Endometrial microvascular endothelial cells (primary cell): Measurements from ENCODE around the gene KIF3C. TPM values are rescaled to one million over a fixed set of nuclear protein-coding genes. Genes with fewer than 3 reads are reported as not detected.
"Not testable (repeated sequence)": the region's sequence is repeated elsewhere in the genome, so short reads cannot be mapped to it uniquely, and the experiment has no call there.

ENCODE experiments used
- in situ Hi-C: cut with HindIII; loops from 2 replicates; pipeline ENCODE4 v1.10.0; 2017; ENCODE audit warnings: low sequenced_read_pairs, low pct_unique_long_range_greater_than_20kb; ENCODE audit errors: inconsistent ontology term
- total RNA-seq: library from RNA; depleted of rRNA; stranded (reverse); fragments of >200 nt; gene quantifications from one replicate; pipeline ENCODE4 v1.2.3, GENCODE V29; 2015; ENCODE audit errors: inconsistent ontology term

KIF3C gene
- total RNA-seq, 1 donor from 2014 or later, result 12.1 TPM

DNA sequence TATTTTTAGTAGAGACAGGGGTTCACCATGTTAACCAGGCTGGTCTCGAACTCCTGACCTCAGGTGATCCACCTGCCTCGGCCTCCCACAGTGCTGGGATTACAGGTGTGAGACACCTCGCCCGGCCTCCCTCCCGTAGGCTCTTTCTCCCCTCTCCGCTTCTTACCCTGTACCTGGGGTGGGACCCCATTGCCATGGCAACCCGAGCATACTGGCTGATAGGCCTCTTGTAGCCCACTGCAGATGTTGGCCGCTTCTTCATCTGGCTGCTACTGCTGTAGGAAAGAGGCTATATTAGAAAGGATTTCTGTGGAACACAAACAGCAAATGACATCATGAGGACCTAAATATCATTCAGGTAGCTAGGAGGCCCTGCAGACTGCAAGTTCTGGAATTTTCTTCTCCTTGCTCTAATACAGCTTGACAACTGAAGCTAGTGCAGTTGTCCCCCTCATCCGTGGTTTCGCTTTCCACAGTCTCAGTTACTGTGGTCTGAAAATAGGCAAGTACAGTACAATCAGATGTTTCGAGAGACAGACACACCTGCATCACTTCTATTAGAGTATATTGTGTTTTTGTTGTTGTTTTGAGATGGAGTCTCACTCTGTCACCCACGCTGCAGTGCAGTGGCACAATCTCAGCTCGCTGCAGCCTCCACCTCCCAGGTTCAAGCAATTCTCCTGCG, 52.4 kb downstream of the KIF3C start:
- in situ Hi-C loops, result no loop called here

GRCh38 chr2:25928668-25929067, 53.6 kb downstream of the KIF3C start:
- in situ Hi-C loops, result no loop called here

DNA sequence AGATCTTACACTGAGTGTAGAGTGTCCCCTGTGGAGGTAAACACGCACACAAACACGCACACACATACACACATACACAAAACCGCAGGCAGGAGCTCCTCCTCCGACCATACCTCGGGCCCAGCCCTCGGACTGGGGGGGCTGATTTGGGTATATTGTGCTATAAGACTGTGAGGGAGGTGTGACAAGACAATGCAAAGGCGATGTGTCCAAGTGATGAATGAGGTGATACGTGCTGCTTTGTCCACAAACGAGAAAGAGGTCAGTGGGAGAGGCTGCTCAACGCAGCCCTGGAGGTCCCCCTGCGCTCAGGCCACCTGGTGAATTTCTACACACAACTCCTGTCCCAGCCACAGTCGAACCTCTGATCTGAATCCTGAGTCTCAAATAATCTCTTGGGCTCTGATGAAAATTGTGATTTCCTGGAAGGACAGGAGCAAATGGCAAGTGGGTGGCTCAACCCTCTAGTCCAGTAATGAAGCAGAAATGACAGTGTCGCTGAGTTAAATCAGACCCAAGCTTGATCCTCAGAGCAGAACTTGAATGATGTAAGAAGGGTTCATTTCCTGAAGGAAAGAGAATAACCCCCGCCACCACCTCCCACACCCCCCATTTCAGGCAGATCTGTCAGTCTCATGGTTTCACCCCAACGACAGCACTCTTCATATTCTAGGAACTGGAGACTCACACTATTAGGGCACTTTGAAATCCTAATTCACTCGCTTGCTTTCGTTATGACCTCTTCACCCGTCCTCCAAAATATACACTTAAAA, 55.1 kb downstream of the KIF3C start:
- in situ Hi-C loops, result no loop called here

- in situ Hi-C loops, result no loop called here
Measured at GRCh38 chr2:25922501-25922900, 59.8 kb downstream of the KIF3C start.

DNA sequence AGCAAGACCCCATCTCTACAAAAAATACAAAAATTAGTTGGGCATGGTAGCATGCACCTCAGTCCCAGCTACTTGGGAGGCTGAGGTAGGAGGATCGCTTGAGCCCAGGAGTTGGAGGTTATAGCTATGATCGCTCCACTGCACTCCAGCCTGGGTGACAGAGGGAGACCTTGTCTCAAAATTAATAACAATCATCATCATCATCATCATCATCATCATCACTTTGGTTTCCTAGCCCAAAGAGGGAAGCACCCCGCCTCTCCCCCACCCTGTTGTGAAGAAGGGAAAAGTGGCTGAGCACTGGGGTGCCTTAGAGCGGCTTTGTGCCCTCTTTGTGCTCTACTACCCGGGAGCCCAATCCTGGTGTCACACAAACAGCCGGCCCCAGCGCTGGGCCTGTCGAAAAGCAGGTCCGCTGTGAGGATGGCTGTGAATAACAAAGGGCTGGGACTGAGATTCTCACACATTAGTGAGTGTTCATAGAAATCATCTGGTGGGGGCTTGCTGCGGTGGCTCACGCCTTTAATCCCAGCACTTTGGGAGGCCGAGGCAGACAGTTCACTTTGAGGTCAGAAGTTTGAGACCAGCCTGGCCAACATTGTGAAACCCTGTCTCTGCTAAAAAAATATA, 61.4 kb downstream of the KIF3C start:
- in situ Hi-C loops, result no loop called here

- in situ Hi-C loops, result no loop called here
Measured at GRCh38 chr2:25920336-25920735, 62.0 kb downstream of the KIF3C start.

DNA sequence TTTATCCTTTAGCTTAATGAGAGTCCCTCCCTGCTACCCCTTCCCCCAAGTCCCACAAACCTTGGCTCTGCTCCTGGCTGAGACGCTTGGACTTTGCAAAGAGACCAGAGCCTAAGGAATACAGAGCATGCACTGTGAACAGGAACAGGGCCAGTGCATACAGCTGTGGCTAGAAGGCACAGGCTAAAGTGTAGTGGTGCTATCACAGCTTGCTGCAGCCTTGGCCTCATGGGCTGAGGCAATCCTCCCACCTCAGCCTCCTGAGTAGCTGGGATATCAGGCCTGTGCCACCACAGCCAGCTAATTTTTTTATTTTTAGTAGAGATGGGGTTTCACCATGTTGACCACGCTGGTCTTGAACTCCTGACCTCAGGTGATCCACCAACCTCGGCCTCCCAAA, 64.5 kb downstream of the KIF3C start:
- in situ Hi-C loops, result no loop called here

GRCh38 chr2:25917411-25917810, 64.9 kb downstream of the KIF3C start:
- in situ Hi-C loops, result not testable (repeated sequence)

GRCh38 chr2:25915944-25916772, 66.1 kb downstream of the KIF3C start:
- in situ Hi-C loops, result not testable (repeated sequence)

- in situ Hi-C loops, result not testable (repeated sequence)
Measured at GRCh38 chr2:25915411-25915810, 66.9 kb downstream of the KIF3C start.

- in situ Hi-C loops, result not testable (repeated sequence)
Measured at GRCh38 chr2:25913696-25913973, 68.7 kb downstream of the KIF3C start.

DNA sequence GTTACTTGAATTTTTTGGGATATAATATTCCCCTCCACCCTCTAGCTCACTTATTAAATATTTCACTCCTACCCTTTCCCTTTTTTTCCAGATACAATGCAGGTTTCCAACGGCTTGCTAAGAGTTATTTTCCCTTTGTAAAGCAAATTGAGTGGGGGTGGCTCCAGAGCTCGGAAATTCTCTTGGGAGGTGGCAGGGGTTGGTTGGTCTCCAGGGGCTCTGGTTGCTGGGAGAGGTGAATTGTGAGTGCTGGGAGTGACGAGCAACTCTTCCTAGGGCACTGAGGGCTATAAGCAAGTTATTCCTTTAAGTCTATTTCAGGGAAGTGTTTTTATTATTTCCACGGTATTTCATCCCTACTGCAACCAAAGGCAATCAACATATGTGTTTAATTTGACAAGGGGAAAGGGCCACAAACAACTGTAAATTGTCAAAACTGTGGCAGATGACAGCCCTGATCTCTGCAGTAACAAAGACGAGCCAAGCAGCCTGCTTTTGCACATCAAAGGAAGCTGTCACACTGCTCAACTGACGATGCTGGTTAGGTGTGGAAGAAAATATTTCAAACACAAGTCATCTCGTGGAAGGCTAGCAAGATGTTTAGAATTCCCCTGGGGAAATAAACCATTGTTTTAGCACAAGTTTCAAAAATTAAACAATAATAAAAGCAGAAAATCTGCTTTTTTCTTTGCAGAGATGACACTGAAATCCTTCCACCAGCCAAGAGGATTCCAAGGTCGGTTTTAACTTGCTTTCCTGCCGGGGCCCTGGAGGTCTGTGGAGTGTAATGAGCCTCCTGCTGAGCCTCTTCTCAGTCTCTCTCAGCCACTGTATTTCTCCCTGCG, 69.2 kb downstream of the KIF3C start:
- in situ Hi-C loops, result no loop called here

DNA sequence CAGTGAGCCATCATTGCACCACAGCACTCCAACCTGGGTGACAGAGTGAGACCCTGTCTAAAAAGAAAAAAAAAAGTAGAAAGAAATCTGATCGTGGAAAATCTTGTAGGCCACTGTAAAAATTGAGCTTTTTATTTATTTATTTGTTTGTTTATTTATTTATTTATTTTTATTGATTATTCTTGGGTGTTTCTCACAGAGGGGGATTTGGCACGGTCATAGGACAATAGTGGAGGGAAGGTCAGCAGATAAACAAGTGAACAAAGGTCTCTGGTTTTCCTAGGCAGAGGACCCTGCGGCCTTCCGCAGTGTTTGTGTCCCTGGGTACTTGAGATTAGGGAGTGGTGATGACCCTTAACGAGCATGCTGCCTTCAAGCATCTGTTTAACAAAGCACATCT, 72.7 kb downstream of the KIF3C start:
- in situ Hi-C loops, result not testable (repeated sequence)

- in situ Hi-C loops, result no loop called here
Measured at GRCh38 chr2:25905126-25905525, 77.2 kb downstream of the KIF3C start.

DNA sequence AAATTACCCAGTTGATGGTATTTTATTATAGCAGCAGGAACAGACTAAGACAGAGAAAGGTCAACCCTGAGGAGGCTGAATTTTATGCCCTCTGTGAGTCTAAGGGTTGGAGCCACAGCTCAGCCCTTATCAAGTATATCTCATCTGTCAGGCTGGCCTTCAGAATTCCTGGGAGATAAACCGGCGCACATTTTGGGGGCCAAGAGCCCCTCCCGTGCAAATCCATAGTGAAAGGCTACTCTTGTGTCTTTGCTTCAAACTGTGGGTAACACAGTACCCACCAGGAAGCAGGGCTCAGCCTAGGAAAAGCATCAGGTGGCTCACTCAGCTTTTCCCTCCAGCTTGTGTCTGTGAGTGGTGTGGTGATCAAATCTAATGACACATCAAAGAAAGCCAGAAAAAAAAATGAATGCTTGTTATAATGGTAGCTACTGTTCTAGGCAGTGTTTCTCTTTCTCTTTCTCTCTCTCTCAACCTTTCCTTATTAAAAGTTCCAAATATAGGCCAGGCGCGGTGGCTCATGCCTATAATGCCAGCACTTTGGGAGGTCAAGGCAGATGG, 79.0 kb downstream of the KIF3C start:
- in situ Hi-C loops, result no loop called here

GRCh38 chr2:25899404-25899970, 82.8 kb downstream of the KIF3C start:
- in situ Hi-C loops, result no loop called here

DNA sequence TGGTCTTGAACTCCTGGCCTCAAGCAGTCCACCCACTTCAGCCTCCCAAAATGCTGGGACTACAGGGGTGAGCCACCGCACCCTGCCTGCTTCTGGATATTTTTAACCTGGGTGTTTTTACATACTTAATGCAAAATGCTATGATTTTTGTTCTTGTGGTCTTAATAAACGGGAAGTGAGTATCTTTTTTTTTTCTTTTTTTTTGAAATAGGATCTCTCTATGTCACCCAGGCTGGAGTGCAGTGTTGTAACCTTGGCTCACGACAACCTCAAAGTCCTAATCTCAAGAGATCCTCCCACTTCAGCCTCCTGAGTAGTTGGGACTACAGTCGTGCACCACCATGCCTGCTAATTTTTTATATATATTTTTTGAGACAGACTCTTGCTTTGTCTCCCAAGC, 84.8 kb downstream of the KIF3C start:
- in situ Hi-C loops, result no loop called here

- in situ Hi-C loops, result not testable (repeated sequence)
Measured at GRCh38 chr2:25896308-25896707, 86.0 kb downstream of the KIF3C start.
